IPS DF 19.7 (cell line): ENCODE measurements around the gene DOCK7.

Experiments used
- DNase-seq: peaks from one replicate; pipeline ENCODE4 v3.0.0-alpha.2; 2013; ENCODE audit warnings: low read depth, low spot score

DOCK7 gene

GRCh38 chr1:62420214-62420613, 268.0 kb downstream of the DOCK7 start:
- no peak for DNase-seq

- DNase-seq: no peak
Observed at GRCh38 chr1:62417351-62417999, 270.7 kb downstream of the DOCK7 start.

GRCh38 chr1:62415687-62416086, 272.5 kb downstream of the DOCK7 start:
- no peak for DNase-seq

- no peak for DNase-seq
Observed at GRCh38 chr1:62407398-62408009, 280.7 kb downstream of the DOCK7 start.

DNA sequence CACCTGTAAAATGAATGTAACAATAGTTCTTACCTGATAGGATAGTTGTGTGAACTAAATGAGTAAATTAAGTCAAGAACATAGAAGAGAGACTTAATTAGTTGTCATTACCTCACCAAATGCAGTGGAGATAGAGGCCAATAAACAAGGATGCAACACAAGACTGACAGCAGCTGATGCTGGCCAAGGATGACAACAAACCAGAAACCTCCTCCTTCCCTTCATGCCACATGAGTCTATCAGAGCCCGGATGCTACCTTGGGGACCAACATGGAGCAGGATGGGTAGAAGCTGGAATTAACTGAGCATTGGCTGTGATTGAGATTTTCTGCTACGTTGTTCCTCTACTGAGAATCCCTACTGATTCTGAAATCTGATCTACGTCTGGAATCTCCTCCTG, 281.6 kb downstream of the DOCK7 start:
- no peak for DNase-seq

GRCh38 chr1:62405247-62405646, 282.9 kb downstream of the DOCK7 start:
- DNase-seq: no peak
